ENCODE data around the gene SEL1L.
"Not testable (repeated sequence)": the region's sequence is repeated elsewhere in the genome, so short reads cannot be mapped to it uniquely, and the experiment has no call there.

Gene SEL1L

GRCh38 chr14:81533536-81534343 is at the start of gene SEL1L:
SEL1L (minus strand) TSS chr14:81533853; CDS start chr14:81533744, 109 bp downstream.
- DNase-seq (ENCODE audit: low read depth in 1 of 2, low spot score in 1 of 2), result peak; percentile 99

GRCh38 chr14:81582420-81582819 is 48.8 kb upstream of the SEL1L start:
- no peak for DNase-seq (ENCODE audit: low read depth in 1 of 2, low spot score in 1 of 2)

- DNase-seq (ENCODE audit: low read depth in 1 of 2, low spot score in 1 of 2), result no peak
Observed at GRCh38 chr14:81579115-81579514, 45.5 kb upstream of the SEL1L start.

GRCh38 chr14:81571437-81571836 is 37.8 kb upstream of the SEL1L start:
- no peak for DNase-seq (ENCODE audit: low read depth in 1 of 2, low spot score in 1 of 2)

- DNase-seq (ENCODE audit: low read depth in 1 of 2, low spot score in 1 of 2), result no peak
Observed at GRCh38 chr14:81567302-81567701, 33.6 kb upstream of the SEL1L start.

GRCh38 chr14:81565441-81566290 is 32.0 kb upstream of the SEL1L start:
- no peak for DNase-seq (ENCODE audit: low read depth in 1 of 2, low spot score in 1 of 2)

- DNase-seq (ENCODE audit: low read depth in 1 of 2, low spot score in 1 of 2), result no peak
Observed at GRCh38 chr14:81562818-81563217, 29.2 kb upstream of the SEL1L start.

GRCh38 chr14:81561084-81561775 is 27.6 kb upstream of the SEL1L start:
- no peak for DNase-seq (ENCODE audit: low read depth in 1 of 2, low spot score in 1 of 2)

GRCh38 chr14:81559385-81559784 is 25.7 kb upstream of the SEL1L start:
- DNase-seq (ENCODE audit: low read depth in 1 of 2, low spot score in 1 of 2), result no peak

GRCh38 chr14:81557146-81557545 is 23.5 kb upstream of the SEL1L start:
- no peak for DNase-seq (ENCODE audit: low read depth in 1 of 2, low spot score in 1 of 2)

- no peak for DNase-seq (ENCODE audit: low read depth in 1 of 2, low spot score in 1 of 2)
Observed at GRCh38 chr14:81555684-81556083, 22.0 kb upstream of the SEL1L start.

- DNase-seq (ENCODE audit: low read depth in 1 of 2, low spot score in 1 of 2), result no peak
Observed at GRCh38 chr14:81555051-81555450, 21.4 kb upstream of the SEL1L start.

GRCh38 chr14:81551471-81551870 is 17.8 kb upstream of the SEL1L start:
- no peak for DNase-seq (ENCODE audit: low read depth in 1 of 2, low spot score in 1 of 2)

- no peak for DNase-seq (ENCODE audit: low read depth in 1 of 2, low spot score in 1 of 2)
Observed at GRCh38 chr14:81550001-81550637, 16.5 kb upstream of the SEL1L start.

- not testable (repeated sequence) for DNase-seq (ENCODE audit: low read depth in 1 of 2, low spot score in 1 of 2)
Observed at GRCh38 chr14:81541206-81541605, 7.6 kb upstream of the SEL1L start.

GRCh38 chr14:81537193-81537592 is 3.5 kb upstream of the SEL1L start:
- no peak for DNase-seq (ENCODE audit: low read depth in 1 of 2, low spot score in 1 of 2)

- no peak for DNase-seq (ENCODE audit: low read depth in 1 of 2, low spot score in 1 of 2)
Observed at GRCh38 chr14:81536241-81536771, 2.7 kb upstream of the SEL1L start.

- DNase-seq (ENCODE audit: low read depth in 1 of 2, low spot score in 1 of 2), result no peak
Observed at GRCh38 chr14:81535396-81536164, 1.9 kb upstream of the SEL1L start.

- DNase-seq (ENCODE audit: low read depth in 1 of 2, low spot score in 1 of 2), result no peak
Observed at GRCh38 chr14:81534510-81535074, 939 bp upstream of the SEL1L start.

- DNase-seq (ENCODE audit: low read depth in 1 of 2, low spot score in 1 of 2), result no peak
Observed at GRCh38 chr14:81533212-81533535, 479 bp downstream of the SEL1L start.

All from activated T-helper 1 cell treated with anti-CD3 and anti-CD28 coated beads, Interleukin-2, amount 50 U/mL, for 16 hours (primary cell).